CD4-positive, alpha-beta T cell treated with Interleukin-17A for 1 hour (primary cell): ENCODE results near the gene MAPK8.

ENCODE experiments used
- DNase-seq: peaks from one replicate; pipeline ENCODE4 v3.0.0-alpha.2; 2020

MAPK8 gene

GRCh38 chr10:48389272-48389671 is 82.8 kb downstream of the MAPK8 start:
- no peak for DNase-seq

GRCh38 chr10:48389846-48390557 is 83.5 kb downstream of the MAPK8 start:
- no peak for DNase-seq

GRCh38 chr10:48390558-48390871 is 84.0 kb downstream of the MAPK8 start:
- no peak for DNase-seq

- no peak for DNase-seq
These were observed 84.7 kb downstream of the MAPK8 start for GRCh38 chr10:48390933-48391845.

GRCh38 chr10:48391994-48392393 is 85.5 kb downstream of the MAPK8 start:
- no peak for DNase-seq

- no peak for DNase-seq
These were observed 91.8 kb downstream of the MAPK8 start for GRCh38 chr10:48398261-48398660.

- DNase-seq = no peak
These were observed 92.6 kb downstream of the MAPK8 start for GRCh38 chr10:48399056-48399541.

- no peak for DNase-seq
These were observed 93.1 kb downstream of the MAPK8 start for GRCh38 chr10:48399551-48399950.

GRCh38 chr10:48400129-48400849 is 93.8 kb downstream of the MAPK8 start:
- DNase-seq = no peak

GRCh38 chr10:48400850-48401220 is 94.4 kb downstream of the MAPK8 start:
- no peak for DNase-seq

GRCh38 chr10:48404646-48405045 is 98.2 kb downstream of the MAPK8 start:
- no peak for DNase-seq

- DNase-seq = no peak
These were observed 99.7 kb downstream of the MAPK8 start for GRCh38 chr10:48406204-48406603.

- no peak for DNase-seq
These were observed 100.2 kb downstream of the MAPK8 start for GRCh38 chr10:48406658-48407057.

- no peak for DNase-seq
These were observed 104.0 kb downstream of the MAPK8 start for GRCh38 chr10:48410503-48410902.

- no peak for DNase-seq
These were observed 105.0 kb downstream of the MAPK8 start for GRCh38 chr10:48411510-48411909.

- no peak for DNase-seq
These were observed 105.6 kb downstream of the MAPK8 start for GRCh38 chr10:48412081-48412480.

- no peak for DNase-seq
These were observed 106.5 kb downstream of the MAPK8 start for GRCh38 chr10:48412933-48413332.

- no peak for DNase-seq
These were observed 107.7 kb downstream of the MAPK8 start for GRCh38 chr10:48414160-48414559.

GRCh38 chr10:48414778-48415177 is 108.3 kb downstream of the MAPK8 start:
- no peak for DNase-seq

GRCh38 chr10:48416584-48417232 is 110.2 kb downstream of the MAPK8 start:
- no peak for DNase-seq

GRCh38 chr10:48417374-48417773 is 110.9 kb downstream of the MAPK8 start:
- DNase-seq = no peak

GRCh38 chr10:48418189-48418788 is 111.8 kb downstream of the MAPK8 start:
- no peak for DNase-seq

GRCh38 chr10:48419714-48420113 is 113.2 kb downstream of the MAPK8 start:
- DNase-seq = no peak
